T-helper 17 cell (primary cell): ENCODE results near the gene SYNPO2. TPM values are rescaled to one million over a fixed set of nuclear protein-coding genes. Genes with fewer than 3 reads are reported as not detected.
"Not testable (repeated sequence)": the region's sequence is repeated elsewhere in the genome, so short reads cannot be mapped to it uniquely, and the experiment has no call there.

Source experiments
- ATAC-seq: fragments of 150-1000 bp; cut with Tn5 transposase; 2 replicates; pipeline ENCODE4 v1.10.0; 2021; ENCODE audit warnings: mild to moderate bottlenecking, moderate library complexity
- DNase-seq, 3 donors: peaks; one replicate each; pipeline versions ENCODE4 v3.0.0 to v3.0.0-alpha.2; 2020 to 2021
- H3K9me3 ChIP-seq: one replicate; pipeline ENCODE4 v1.7.0; 2013; ENCODE audit warnings: low read length, mild to moderate bottlenecking; ENCODE audit not compliant: control insufficient read depth, poor library complexity, severe bottlenecking
- H3K27ac Mint-ChIP-seq: one replicate; pipeline ENCODE4 v1.8.0; 2022; ENCODE audit warnings: mild to moderate bottlenecking, moderate library complexity, mixed read lengths
- H3K27me3 Mint-ChIP-seq: one replicate; pipeline ENCODE4 v1.8.0; 2022; ENCODE audit warnings: mixed read lengths
- H3K36me3 Mint-ChIP-seq: one replicate; pipeline ENCODE4 v1.8.0; 2022; ENCODE audit warnings: low read depth, mixed read lengths
- H3K4me1 Mint-ChIP-seq: one replicate; pipeline ENCODE4 v1.8.0; 2022; ENCODE audit warnings: mild to moderate bottlenecking, mixed read lengths
- H3K4me3 Mint-ChIP-seq: one replicate; pipeline ENCODE4 v1.8.0; 2022; ENCODE audit warnings: mild to moderate bottlenecking, moderate library complexity, mixed read lengths
- total RNA-seq, 4 donors: library from RNA in 2 of 4; stranded (reverse) in 2 of 4; gene quantifications; one replicate each; pipeline ENCODE4 v1.2.3 and lab custom pipeline; 2022 to 2026

Gene SYNPO2
- total RNA-seq, 2 donors from 2014 or later, result 0.37 to 0.72 TPM

GRCh38 chr4:118991686-118992085 lies 103.0 kb downstream of the SYNPO2 start:
- Mint-ChIP-seq H3K4me3 (no peak overlapping the region), H3K4me1 (peaks cover 8% of the 10 kb centered on the region), H3K36me3 (peaks cover 6% of the 10 kb centered on the region), H3K27ac (no peak overlapping the region), H3K27me3 (peaks cover 23% of the 10 kb centered on the region)
- DNase-seq (no peak), ATAC-seq (no peak)
- no peaks in the 10 kb centered on the region for H3K9me3 ChIP-seq

DNA sequence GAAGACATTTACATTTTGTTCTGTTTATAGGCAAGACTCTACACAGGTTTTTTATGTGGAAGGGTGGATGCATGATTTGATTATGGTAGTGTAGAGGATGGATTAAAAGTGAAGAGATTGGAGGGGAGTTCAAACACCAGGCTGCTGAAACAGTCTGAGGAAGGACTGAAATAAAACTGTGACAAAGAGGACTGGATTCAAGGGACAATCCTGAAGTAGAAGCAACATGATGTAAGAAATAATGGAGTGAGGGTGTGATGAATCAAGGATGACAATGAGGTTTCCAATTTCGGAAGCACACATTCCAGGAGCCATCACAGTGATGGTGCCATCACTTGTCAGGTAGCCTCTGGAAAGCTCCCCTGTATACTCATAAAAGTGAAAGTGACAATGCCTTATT lies 103.5 kb downstream of the SYNPO2 start:
- H3K9me3 ChIP-seq, result no peaks in the 10 kb centered on the region
- ATAC-seq, result no peak
- Mint-ChIP-seq H3K4me3 (no peak overlapping the region), H3K27ac (no peak overlapping the region), H3K27me3 (peaks cover 23% of the 10 kb centered on the region), H3K4me1 (peaks cover 8% of the 10 kb centered on the region), H3K36me3 (peaks cover 6% of the 10 kb centered on the region)
- no peak for DNase-seq

GRCh38 chr4:118993333-118993732 lies 104.7 kb downstream of the SYNPO2 start:
- H3K27ac Mint-ChIP-seq, result no peak overlapping the region
- peaks cover 8% of the 10 kb centered on the region for H3K4me1 Mint-ChIP-seq
- peaks cover 30% of the 10 kb centered on the region for H3K27me3 Mint-ChIP-seq
- ATAC-seq, result no peak
- peaks cover 6% of the 10 kb centered on the region for H3K36me3 Mint-ChIP-seq
- no peak overlapping the region for H3K4me3 Mint-ChIP-seq
- DNase-seq, result no peak
- H3K9me3 ChIP-seq, result no peaks in the 10 kb centered on the region

- Mint-ChIP-seq H3K27me3 (peaks cover 34% of the 10 kb centered on the region), H3K27ac (no peak overlapping the region), H3K36me3 (peaks cover 6% of the 10 kb centered on the region), H3K4me3 (no peak overlapping the region), H3K4me1 (peaks cover 8% of the 10 kb centered on the region)
- no peaks in the 10 kb centered on the region for H3K9me3 ChIP-seq
- DNase-seq (no peak), ATAC-seq (no peak)
Observed at GRCh38 chr4:118994030-118994429, 105.4 kb downstream of the SYNPO2 start.

GRCh38 chr4:118995693-118996391 lies 107.2 kb downstream of the SYNPO2 start:
- DNase-seq (no peak), ATAC-seq (no peak)
- no peaks in the 10 kb centered on the region for H3K9me3 ChIP-seq
- H3K36me3 Mint-ChIP-seq, result peaks cover 6% of the 10 kb centered on the region
- H3K4me1 Mint-ChIP-seq, result peaks cover 8% of the 10 kb centered on the region
- peaks cover 34% of the 10 kb centered on the region for H3K27me3 Mint-ChIP-seq
- H3K4me3 Mint-ChIP-seq, result no peak overlapping the region
- H3K27ac Mint-ChIP-seq, result no peak overlapping the region

GRCh38 chr4:118997601-118998000 lies 108.9 kb downstream of the SYNPO2 start:
- DNase-seq (no peak), ATAC-seq (no peak)
- H3K9me3 ChIP-seq, result no peaks in the 10 kb centered on the region
- H3K27me3 Mint-ChIP-seq, result peaks cover 23% of the 10 kb centered on the region
- no peak overlapping the region for H3K27ac Mint-ChIP-seq
- H3K4me1 Mint-ChIP-seq, result no peaks in the 10 kb centered on the region
- peaks cover 6% of the 10 kb centered on the region for H3K36me3 Mint-ChIP-seq
- no peak overlapping the region for H3K4me3 Mint-ChIP-seq

- Mint-ChIP-seq H3K27ac (no peak overlapping the region), H3K4me3 (no peak overlapping the region), H3K27me3 (peaks cover 23% of the 10 kb centered on the region), H3K36me3 (peaks cover 6% of the 10 kb centered on the region), H3K4me1 (no peaks in the 10 kb centered on the region)
- DNase-seq (no peak), ATAC-seq (no peak)
- no peaks in the 10 kb centered on the region for H3K9me3 ChIP-seq
Observed at GRCh38 chr4:118999919-119000318, 111.3 kb downstream of the SYNPO2 start.

- DNase-seq (no peak), ATAC-seq (no peak)
- Mint-ChIP-seq H3K27me3 (peaks cover 21% of the 10 kb centered on the region), H3K4me3 (no peak overlapping the region), H3K36me3 (peaks cover 6% of the 10 kb centered on the region), H3K4me1 (no peaks in the 10 kb centered on the region), H3K27ac (no peak overlapping the region)
- H3K9me3 ChIP-seq, result no peaks in the 10 kb centered on the region
Observed at GRCh38 chr4:119000400-119000799, 111.7 kb downstream of the SYNPO2 start.

- H3K9me3 ChIP-seq, result no peaks in the 10 kb centered on the region
- Mint-ChIP-seq H3K4me1 (no peaks in the 10 kb centered on the region), H3K36me3 (no peaks in the 10 kb centered on the region), H3K27me3 (peaks cover 9% of the 10 kb centered on the region), H3K4me3 (no peak overlapping the region), H3K27ac (no peak overlapping the region)
- ATAC-seq, result no peak
- DNase-seq, result no peak
Observed at GRCh38 chr4:119002476-119002875, 113.8 kb downstream of the SYNPO2 start.

GRCh38 chr4:119003001-119003400 lies 114.3 kb downstream of the SYNPO2 start:
- ATAC-seq, H3K27me3 Mint-ChIP-seq, H3K4me3 Mint-ChIP-seq, H3K27ac Mint-ChIP-seq, H3K4me1 Mint-ChIP-seq, H3K9me3 ChIP-seq, DNase-seq, H3K36me3 Mint-ChIP-seq: not testable (repeated sequence)

GRCh38 chr4:119005928-119006460 lies 117.3 kb downstream of the SYNPO2 start:
- Mint-ChIP-seq H3K4me3 (no peak overlapping the region), H3K4me1 (no peaks in the 10 kb centered on the region), H3K36me3 (no peaks in the 10 kb centered on the region), H3K27me3 (peaks cover 5% of the 10 kb centered on the region), H3K27ac (no peak overlapping the region)
- DNase-seq (no peak), ATAC-seq (peak; percentile 42)
- no peaks in the 10 kb centered on the region for H3K9me3 ChIP-seq

GRCh38 chr4:119008761-119009160 lies 120.1 kb downstream of the SYNPO2 start:
- no peaks in the 10 kb centered on the region for H3K9me3 ChIP-seq
- ATAC-seq, result no peak
- H3K4me1 Mint-ChIP-seq, result no peaks in the 10 kb centered on the region

GRCh38 chr4:119010221-119010620 lies 121.6 kb downstream of the SYNPO2 start:
- not testable (repeated sequence) for DNase-seq, H3K9me3 ChIP-seq, H3K27me3 Mint-ChIP-seq, H3K4me3 Mint-ChIP-seq, H3K4me1 Mint-ChIP-seq, H3K36me3 Mint-ChIP-seq, H3K27ac Mint-ChIP-seq, ATAC-seq

More at GRCh38 chr4:119008761-119009160, 120.1 kb downstream of the SYNPO2 start:
- DNase-seq, result no peak
- Mint-ChIP-seq H3K27ac (no peak overlapping the region), H3K36me3 (no peaks in the 10 kb centered on the region), H3K4me3 (no peak overlapping the region), H3K27me3 (peaks cover 5% of the 10 kb centered on the region)
